ENCODE data around the gene DLGAP1.

The DLGAP1 gene

DNA sequence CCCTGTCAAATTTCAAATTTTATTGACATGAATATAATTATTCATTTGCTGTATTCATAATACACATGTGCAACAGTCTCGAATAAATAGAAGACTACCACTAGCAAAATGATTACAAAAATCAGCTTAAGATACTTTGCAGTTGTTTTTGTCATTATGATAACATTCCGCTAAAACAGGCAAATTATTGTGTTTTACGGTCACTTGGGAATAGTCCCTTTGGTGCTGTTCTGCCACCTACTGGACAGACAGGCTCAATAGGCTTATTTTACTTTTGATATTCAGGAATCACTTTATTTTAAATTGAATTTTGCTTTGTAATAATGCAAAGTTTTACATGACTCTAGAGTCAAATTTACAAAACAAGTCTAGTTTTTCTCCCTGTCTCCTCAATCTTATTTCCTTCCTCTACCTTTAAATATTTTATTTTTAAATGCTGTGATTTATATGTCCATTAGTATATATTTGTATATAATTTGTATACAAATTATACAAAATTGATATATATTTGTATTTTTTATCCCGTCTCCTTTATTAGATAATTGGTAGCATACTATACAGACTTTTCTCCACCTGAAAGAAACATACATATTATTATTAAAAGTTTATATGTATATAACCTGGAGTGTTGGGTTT is 456.3 kb downstream of the DLGAP1 start:
- Histone ChIP-seq H3K9ac (ENCODE audit: low read length in 2 of 2) (no peak overlapping the region), H3K4me3 (ENCODE audit: low read length in 2 of 2) (no peak overlapping the region), H3K36me3 (ENCODE audit: control insufficient read depth in 2 of 2, insufficient read depth in 2 of 2, low read length in 2 of 2) (no peaks in the 10 kb centered on the region), H3K27ac (ENCODE audit: low read length) (no peak overlapping the region), H3K27me3 (ENCODE audit: control insufficient read depth in 1 of 2, insufficient read depth in 2 of 2, low read length in 2 of 2) (no peaks in the 10 kb centered on the region), H3K4me1 (ENCODE audit: control insufficient read depth, insufficient read depth, low read length) (no peaks in the 10 kb centered on the region), H3K9me3 (ENCODE audit: control insufficient read depth in 2 of 2, low read length in 2 of 2) (no peaks in the 10 kb centered on the region)

DNA sequence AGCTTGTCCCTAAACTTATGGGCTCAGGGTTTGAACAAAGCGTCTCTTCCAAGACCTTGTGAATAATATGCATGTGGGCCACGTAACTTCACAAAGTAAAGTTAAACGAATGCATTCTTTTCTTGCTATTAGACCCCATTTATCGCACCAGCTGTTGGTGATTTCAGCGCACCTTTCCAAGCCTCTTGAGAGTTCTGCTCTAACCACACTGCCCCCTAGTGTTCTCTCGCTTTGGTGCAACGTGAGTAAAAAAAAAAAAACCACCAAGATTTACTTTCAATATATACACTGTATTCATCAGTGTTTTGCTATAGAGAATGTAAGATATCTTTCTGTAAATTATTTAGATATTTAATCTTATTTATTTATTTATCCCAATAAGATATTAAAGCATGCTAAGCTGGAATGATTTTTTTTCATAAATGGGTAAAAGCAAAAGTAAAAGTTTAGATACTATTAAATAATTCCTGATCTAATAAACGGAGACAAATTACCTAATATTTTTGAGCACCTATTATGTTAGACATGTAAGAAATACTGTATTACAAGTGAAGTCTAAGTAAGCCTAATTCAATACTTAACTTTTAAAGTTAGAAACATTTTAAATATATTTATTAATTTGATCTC is 459.5 kb downstream of the DLGAP1 start:
- no peak overlapping the region for H3K9ac ChIP-seq (ENCODE audit: low read length in 2 of 2)
- H3K9me3 ChIP-seq (ENCODE audit: control insufficient read depth in 2 of 2, low read length in 2 of 2), result no peaks in the 10 kb centered on the region
- H3K36me3 ChIP-seq (ENCODE audit: control insufficient read depth in 2 of 2, insufficient read depth in 2 of 2, low read length in 2 of 2), result no peaks in the 10 kb centered on the region
- H3K4me1 ChIP-seq (ENCODE audit: control insufficient read depth, insufficient read depth, low read length), result no peaks in the 10 kb centered on the region
- H3K27me3 ChIP-seq (ENCODE audit: control insufficient read depth in 1 of 2, insufficient read depth in 2 of 2, low read length in 2 of 2), result no peaks in the 10 kb centered on the region
- H3K4me3 ChIP-seq (ENCODE audit: low read length in 2 of 2), result peak overlapping the region in 1 of 2 donors; percentile 40
- H3K27ac ChIP-seq (ENCODE audit: low read length), result no peak overlapping the region

DNA sequence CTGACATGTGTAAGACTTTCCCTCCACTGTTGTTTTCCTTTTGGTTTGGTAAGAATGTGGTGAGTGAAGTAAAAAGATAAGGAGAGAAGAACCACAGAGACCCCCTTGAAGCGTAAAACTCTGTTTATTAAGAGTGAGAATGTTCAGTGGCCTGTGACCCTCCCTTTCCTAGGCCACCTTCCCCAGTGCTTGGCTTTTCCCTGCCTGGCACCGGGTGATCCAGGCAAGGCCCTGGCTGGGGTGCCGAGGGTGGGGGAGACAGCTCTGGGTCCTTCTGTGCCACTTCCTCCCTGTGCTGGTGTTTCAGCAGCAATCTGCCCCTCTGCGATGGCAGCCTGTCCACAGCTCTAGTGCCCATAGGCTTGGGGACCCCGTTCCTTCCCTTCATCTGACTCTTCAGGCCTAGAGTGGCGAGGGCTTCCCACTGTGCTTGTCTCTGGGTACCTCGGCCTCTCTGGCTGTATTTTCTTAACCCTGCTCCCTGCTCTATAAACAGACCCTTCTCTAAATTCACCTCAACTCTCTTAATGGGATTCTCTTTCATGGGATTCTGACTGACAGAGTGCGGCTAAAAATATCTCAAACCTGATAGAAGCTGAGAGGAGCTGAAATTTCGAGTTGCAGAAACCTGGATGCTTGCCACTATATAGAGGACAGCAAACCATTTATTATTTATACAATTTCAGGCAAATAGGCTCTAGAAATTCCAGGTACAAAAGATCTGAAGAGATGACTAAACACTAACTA is 461.0 kb downstream of the DLGAP1 start:
- Histone ChIP-seq H3K27ac (ENCODE audit: low read length) (no peak overlapping the region), H3K27me3 (ENCODE audit: control insufficient read depth in 1 of 2, insufficient read depth in 2 of 2, low read length in 2 of 2) (no peaks in the 10 kb centered on the region), H3K4me3 (ENCODE audit: low read length in 2 of 2) (no peak overlapping the region), H3K4me1 (ENCODE audit: control insufficient read depth, insufficient read depth, low read length) (no peaks in the 10 kb centered on the region), H3K36me3 (ENCODE audit: control insufficient read depth in 2 of 2, insufficient read depth in 2 of 2, low read length in 2 of 2) (no peaks in the 10 kb centered on the region), H3K9me3 (ENCODE audit: control insufficient read depth in 2 of 2, low read length in 2 of 2) (no peaks in the 10 kb centered on the region), H3K9ac (ENCODE audit: low read length in 2 of 2) (no peak overlapping the region)

DNA sequence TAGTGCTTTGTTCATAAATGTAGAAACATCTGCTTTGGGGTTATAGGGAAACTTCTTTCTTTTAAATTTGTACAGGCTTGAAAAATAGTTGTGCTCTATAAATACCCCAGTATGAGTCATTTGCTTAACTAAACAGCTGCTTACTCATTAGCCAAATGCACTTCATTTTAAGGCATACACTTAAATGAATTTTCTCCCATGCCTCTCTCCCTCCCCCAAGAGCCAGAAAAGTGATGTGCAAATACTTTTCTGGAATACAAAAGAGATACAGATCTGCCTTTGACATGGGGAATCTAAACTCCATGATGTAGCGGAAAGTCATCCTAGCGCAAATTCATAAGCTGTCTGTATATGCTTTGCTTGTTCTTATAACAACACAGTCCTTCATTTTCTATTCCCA is 469.4 kb downstream of the DLGAP1 start:
- H3K4me3 ChIP-seq (ENCODE audit: low read length in 2 of 2), result no peak overlapping the region
- no peaks in the 10 kb centered on the region for H3K4me1 ChIP-seq (ENCODE audit: control insufficient read depth, insufficient read depth, low read length)
- H3K27ac ChIP-seq (ENCODE audit: low read length), result no peak overlapping the region
- H3K27me3 ChIP-seq (ENCODE audit: control insufficient read depth in 1 of 2, insufficient read depth in 2 of 2, low read length in 2 of 2), result no peaks in the 10 kb centered on the region
- H3K9me3 ChIP-seq (ENCODE audit: control insufficient read depth in 2 of 2, low read length in 2 of 2), result no peaks in the 10 kb centered on the region
- H3K36me3 ChIP-seq (ENCODE audit: control insufficient read depth in 2 of 2, insufficient read depth in 2 of 2, low read length in 2 of 2), result no peaks in the 10 kb centered on the region
- no peak overlapping the region for H3K9ac ChIP-seq (ENCODE audit: low read length in 2 of 2)

DNA sequence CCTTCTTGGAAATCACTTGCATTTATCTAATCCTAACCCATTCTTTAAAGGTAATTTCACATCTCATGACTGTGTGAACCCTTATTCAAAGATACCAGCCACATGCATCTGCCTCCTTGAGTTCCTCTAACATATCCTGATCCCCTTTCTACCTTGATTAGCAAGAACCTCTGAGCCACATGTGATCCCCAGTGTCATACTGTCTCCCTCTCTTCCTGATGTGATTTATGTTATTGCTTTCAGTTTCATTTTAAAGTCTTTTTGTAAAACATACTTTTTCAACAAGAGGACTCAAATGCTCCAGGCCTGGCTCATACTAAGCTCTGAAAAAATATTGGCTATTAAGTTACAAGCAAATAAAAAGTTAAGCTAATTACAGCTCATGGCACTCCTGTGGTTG is 470.1 kb downstream of the DLGAP1 start:
- no peaks in the 10 kb centered on the region for H3K36me3 ChIP-seq (ENCODE audit: control insufficient read depth in 2 of 2, insufficient read depth in 2 of 2, low read length in 2 of 2)
- no peaks in the 10 kb centered on the region for H3K27me3 ChIP-seq (ENCODE audit: control insufficient read depth in 1 of 2, insufficient read depth in 2 of 2, low read length in 2 of 2)
- no peaks in the 10 kb centered on the region for H3K9me3 ChIP-seq (ENCODE audit: control insufficient read depth in 2 of 2, low read length in 2 of 2)
- no peak overlapping the region for H3K27ac ChIP-seq (ENCODE audit: low read length)
- H3K9ac ChIP-seq (ENCODE audit: low read length in 2 of 2), result no peak overlapping the region
- no peaks in the 10 kb centered on the region for H3K4me1 ChIP-seq (ENCODE audit: control insufficient read depth, insufficient read depth, low read length)
- H3K4me3 ChIP-seq (ENCODE audit: low read length in 2 of 2), result no peak overlapping the region

DNA sequence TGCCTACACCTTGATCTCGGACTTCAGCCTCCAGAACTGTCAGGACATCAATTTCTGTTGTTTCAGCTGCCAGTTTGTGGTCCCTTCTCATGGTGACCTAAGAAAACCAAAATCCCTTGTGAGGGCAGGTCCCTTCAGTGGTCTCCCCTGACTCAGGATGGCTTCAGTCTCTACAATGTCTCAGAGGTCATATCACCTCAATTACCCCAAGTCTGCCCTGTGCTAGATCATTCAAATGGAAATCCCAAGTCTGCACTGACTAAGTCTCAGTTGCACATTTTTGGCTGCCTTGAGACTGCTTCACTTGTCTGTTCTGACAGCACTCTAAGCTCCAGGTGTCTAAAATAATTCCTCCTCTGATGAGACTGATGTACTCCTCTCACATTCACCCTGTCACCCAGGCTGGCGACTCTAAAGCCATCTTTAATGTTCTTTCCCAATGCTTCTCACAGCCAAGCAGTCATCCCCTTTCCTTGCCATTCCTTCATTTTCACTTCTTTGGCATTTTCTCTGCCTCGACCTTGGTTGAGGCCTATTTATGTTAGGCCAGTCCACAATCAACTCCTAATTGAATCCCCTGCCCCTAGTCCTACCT is 470.8 kb downstream of the DLGAP1 start:
- no peak overlapping the region for H3K4me3 ChIP-seq (ENCODE audit: low read length in 2 of 2)
- H3K4me1 ChIP-seq (ENCODE audit: control insufficient read depth, insufficient read depth, low read length), result no peaks in the 10 kb centered on the region
- no peak overlapping the region for H3K27ac ChIP-seq (ENCODE audit: low read length)
- no peak overlapping the region for H3K9ac ChIP-seq (ENCODE audit: low read length in 2 of 2)
- H3K27me3 ChIP-seq (ENCODE audit: control insufficient read depth in 1 of 2, insufficient read depth in 2 of 2, low read length in 2 of 2), result no peaks in the 10 kb centered on the region
- H3K36me3 ChIP-seq (ENCODE audit: control insufficient read depth in 2 of 2, insufficient read depth in 2 of 2, low read length in 2 of 2), result no peaks in the 10 kb centered on the region
- peaks cover 0 to 3% of the 10 kb centered on the region in 2 donors for H3K9me3 ChIP-seq (ENCODE audit: control insufficient read depth in 2 of 2, low read length in 2 of 2)

DNA sequence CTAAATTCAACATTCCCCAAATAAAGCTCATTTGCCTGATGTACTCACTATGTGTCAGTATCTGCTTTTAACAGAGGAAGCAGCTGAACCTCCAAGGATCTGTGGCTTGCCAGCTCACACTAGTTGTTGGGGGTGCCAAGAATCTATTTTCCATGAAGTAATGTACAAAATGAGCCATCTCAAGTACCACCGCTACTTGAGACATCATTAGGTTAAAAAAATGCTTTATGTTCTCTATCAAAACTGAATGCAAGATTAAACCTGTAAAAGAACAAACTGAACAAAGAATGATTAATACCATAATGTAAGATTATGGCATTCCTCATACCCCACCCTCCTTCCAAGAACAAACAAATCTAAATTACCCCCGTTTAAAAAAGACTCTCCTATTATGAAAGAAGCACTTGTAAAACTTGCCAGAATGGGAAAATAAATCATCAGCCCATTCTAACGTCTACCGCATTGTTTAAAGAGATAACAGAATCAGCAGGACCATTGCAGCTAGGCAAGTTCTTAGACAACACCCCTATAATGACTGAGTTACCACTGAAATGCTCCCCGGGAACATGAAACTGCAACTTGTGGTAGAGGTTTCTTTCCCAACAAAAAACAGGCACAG is 471.6 kb downstream of the DLGAP1 start:
- Histone ChIP-seq H3K27ac (ENCODE audit: low read length) (no peak overlapping the region), H3K36me3 (ENCODE audit: control insufficient read depth in 2 of 2, insufficient read depth in 2 of 2, low read length in 2 of 2) (no peaks in the 10 kb centered on the region), H3K9ac (ENCODE audit: low read length in 2 of 2) (no peak overlapping the region), H3K4me1 (ENCODE audit: control insufficient read depth, insufficient read depth, low read length) (no peaks in the 10 kb centered on the region), H3K4me3 (ENCODE audit: low read length in 2 of 2) (no peak overlapping the region), H3K27me3 (ENCODE audit: control insufficient read depth in 1 of 2, insufficient read depth in 2 of 2, low read length in 2 of 2) (no peaks in the 10 kb centered on the region), H3K9me3 (ENCODE audit: control insufficient read depth in 2 of 2, low read length in 2 of 2) (peaks cover under 1 to 7% of the 10 kb centered on the region in 2 donors)

DNA sequence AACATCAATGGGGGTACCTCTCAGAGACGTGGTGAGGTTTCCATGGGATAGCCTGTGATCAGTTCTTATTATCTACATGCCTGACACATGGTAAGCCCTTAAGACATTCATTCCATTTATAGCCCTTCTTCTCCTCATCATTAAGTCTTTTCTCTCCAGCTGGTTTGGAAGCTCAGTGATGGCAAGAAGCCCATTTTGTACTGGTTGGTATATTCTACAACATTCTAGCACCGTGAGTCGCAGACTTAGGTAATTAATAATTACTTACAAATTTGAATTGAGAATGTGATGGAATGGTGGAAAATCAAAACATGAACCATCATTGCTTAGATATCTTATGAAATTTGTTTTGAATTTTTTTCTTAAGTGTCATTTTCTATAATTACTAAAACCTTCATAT is 472.6 kb downstream of the DLGAP1 start:
- peaks cover 4 to 7% of the 10 kb centered on the region in 2 donors for H3K9me3 ChIP-seq (ENCODE audit: control insufficient read depth in 2 of 2, low read length in 2 of 2)
- H3K4me3 ChIP-seq (ENCODE audit: low read length in 2 of 2), result no peak overlapping the region

DNA sequence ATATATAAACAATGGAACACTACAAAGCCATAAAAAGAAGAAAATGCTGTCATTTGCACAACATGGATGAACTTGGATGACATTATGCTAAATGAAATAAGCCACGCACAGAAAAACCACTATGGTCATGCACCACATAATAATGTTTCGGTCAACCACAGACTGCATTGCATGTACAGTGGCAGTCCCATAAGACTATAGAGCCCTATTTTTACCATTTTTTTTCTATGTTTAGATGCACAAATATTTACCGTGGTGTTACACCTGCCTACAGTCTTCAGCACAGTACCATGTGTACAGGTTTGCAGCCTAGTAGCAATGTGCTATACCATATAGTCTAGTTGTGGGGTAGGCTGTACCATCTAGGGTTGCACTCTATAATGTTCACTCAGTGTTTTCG is 476.1 kb downstream of the DLGAP1 start:
- Histone ChIP-seq H3K9ac (ENCODE audit: low read length in 2 of 2) (no peak overlapping the region), H3K27ac (ENCODE audit: low read length) (no peak overlapping the region), H3K9me3 (ENCODE audit: control insufficient read depth in 2 of 2, low read length in 2 of 2) (peaks cover 4 to 7% of the 10 kb centered on the region in 2 donors), H3K4me1 (ENCODE audit: control insufficient read depth, insufficient read depth, low read length) (no peaks in the 10 kb centered on the region), H3K4me3 (ENCODE audit: low read length in 2 of 2) (no peak overlapping the region), H3K27me3 (ENCODE audit: control insufficient read depth in 1 of 2, insufficient read depth in 2 of 2, low read length in 2 of 2) (no peaks in the 10 kb centered on the region), H3K36me3 (ENCODE audit: control insufficient read depth in 2 of 2, insufficient read depth in 2 of 2, low read length in 2 of 2) (no peaks in the 10 kb centered on the region)

More for the DNA sequence above, 472.6 kb downstream of the DLGAP1 start:
- no peak overlapping the region for H3K27ac ChIP-seq (ENCODE audit: low read length)
- no peaks in the 10 kb centered on the region for H3K4me1 ChIP-seq (ENCODE audit: control insufficient read depth, insufficient read depth, low read length)
- no peak overlapping the region for H3K9ac ChIP-seq (ENCODE audit: low read length in 2 of 2)
- H3K36me3 ChIP-seq (ENCODE audit: control insufficient read depth in 2 of 2, insufficient read depth in 2 of 2, low read length in 2 of 2), result no peaks in the 10 kb centered on the region
- H3K27me3 ChIP-seq (ENCODE audit: control insufficient read depth in 1 of 2, insufficient read depth in 2 of 2, low read length in 2 of 2), result no peaks in the 10 kb centered on the region

DNA sequence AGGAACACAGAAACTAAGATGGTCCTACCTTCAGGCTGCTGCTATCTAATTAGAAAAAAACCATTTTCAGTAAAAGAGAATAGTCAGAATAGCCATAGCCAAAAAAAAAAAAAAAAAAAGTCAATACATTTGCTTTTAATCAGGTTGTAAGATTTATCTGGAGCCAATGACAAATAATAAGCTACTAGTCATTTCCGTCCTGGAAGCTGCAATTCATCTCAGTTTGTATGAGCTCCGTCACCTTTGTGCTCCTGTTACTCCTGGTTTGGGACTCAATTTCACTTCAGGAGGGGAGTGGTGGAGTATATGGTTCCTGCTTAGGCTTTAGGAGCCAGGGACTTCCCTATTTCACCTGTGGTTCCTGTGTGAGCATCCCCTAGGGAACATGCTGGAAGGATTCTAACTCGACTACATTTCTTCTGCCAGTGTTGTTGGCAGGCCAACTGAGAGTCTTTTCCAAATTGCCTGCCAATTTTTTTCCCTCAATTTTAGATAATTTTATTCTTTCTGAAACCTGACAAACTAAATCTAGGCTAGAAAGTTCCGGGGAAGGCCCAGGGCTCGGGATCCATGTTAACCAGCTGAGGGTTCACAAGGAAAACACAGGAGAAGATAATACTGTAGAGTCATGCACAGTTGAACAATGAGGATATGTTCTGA is 481.8 kb downstream of the DLGAP1 start:
- H3K27me3 ChIP-seq (ENCODE audit: control insufficient read depth in 1 of 2, insufficient read depth in 2 of 2, low read length in 2 of 2), result no peaks in the 10 kb centered on the region
- no peaks in the 10 kb centered on the region for H3K36me3 ChIP-seq (ENCODE audit: control insufficient read depth in 2 of 2, insufficient read depth in 2 of 2, low read length in 2 of 2)
- H3K27ac ChIP-seq (ENCODE audit: low read length), result no peak overlapping the region
- no peak overlapping the region for H3K9ac ChIP-seq (ENCODE audit: low read length in 2 of 2)
- H3K4me1 ChIP-seq (ENCODE audit: control insufficient read depth, insufficient read depth, low read length), result no peaks in the 10 kb centered on the region
- no peak overlapping the region for H3K4me3 ChIP-seq (ENCODE audit: low read length in 2 of 2)
- peaks cover 0 to 2% of the 10 kb centered on the region in 2 donors for H3K9me3 ChIP-seq (ENCODE audit: control insufficient read depth in 2 of 2, low read length in 2 of 2)

Data from stomach smooth muscle (tissue), 2 donors.